HUDEP-2 (cell line): Measurements from ENCODE around the gene PTTG1IP.
"Not testable (repeated sequence)": the region's sequence is repeated elsewhere in the genome, so short reads cannot be mapped to it uniquely, and the experiment has no call there.

ENCODE experiments used
- DNase-seq, 76 experiments: peaks; one replicate each; lab custom pipeline; 2025; ENCODE audit not compliant: unreplicated experiment in 76 of 76; lab: John Stamatoyannopoulos, UW

Gene PTTG1IP, protein sequence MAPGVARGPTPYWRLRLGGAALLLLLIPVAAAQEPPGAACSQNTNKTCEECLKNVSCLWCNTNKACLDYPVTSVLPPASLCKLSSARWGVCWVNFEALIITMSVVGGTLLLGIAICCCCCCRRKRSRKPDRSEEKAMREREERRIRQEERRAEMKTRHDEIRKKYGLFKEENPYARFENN

DNA sequence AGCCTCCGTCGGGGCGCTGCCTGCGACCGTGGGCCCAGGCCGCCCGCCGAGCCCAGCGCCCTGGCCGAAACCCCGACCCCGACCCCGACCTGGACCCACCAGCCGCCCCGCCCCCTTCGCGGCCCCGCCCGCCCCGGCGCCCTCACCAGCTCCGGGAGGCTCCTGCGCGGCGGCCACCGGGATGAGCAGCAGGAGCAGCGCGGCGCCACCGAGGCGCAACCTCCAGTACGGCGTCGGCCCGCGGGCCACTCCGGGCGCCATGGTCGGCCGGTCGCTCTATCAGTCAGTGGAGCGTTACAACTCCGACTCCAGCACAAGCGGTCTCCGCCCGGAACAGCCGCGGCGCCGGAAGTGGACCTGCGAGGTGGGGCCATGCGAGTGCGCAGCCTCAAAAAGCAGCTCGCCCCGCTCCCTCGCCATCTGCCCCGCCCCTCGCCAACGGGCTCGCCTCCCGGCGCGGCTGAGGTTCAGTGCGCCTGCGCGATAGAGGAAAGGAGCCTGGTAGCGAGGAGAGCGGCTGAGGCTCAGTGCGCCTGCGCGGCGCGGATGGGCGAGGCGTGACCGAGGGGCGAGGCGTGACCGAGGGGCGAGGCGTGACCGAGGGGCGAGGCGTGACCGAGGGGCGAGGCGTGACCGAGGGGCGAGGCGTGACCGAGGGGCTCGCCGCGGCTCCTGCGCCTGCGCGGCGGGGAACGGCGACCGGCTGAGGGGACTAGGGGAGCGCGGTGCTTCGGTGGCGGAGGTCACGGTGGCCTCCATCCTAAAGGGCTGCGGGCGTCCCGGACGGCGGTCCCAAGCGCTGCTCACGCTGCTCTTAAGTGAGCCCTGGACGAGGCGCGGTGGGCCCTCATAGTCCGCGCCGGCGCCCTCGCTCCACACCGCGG is at the start of gene PTTG1IP:
Gene PTTG1IP, minus strand, starts transcription at position 335 of the 884 bp plus-strand sequence. Its CDS starts 74 bp downstream, at position 261.
- peak in 75 of 76 experiments; percentile 71 to 100 (median 99) for DNase-seq

DNA sequence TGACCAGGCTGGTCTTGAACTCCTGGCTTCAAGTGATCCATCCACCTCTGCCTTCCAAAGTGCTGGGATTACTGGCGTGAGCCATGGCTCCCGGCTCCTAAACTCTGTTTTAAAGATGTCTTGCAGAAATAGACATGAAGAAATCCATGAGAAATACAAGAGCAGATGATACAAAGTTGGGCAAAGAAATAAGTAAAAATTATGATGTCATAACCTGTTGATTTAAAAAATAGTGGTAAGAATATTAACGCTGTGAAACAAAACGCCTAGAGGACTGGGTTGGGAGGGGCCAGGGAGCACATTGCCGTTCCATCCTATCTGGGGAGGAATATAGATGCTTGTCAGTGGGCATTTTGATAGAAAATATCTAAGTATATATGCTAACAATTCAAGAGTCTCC is 48.4 kb upstream of the PTTG1IP start:
- no peak for DNase-seq

DNA sequence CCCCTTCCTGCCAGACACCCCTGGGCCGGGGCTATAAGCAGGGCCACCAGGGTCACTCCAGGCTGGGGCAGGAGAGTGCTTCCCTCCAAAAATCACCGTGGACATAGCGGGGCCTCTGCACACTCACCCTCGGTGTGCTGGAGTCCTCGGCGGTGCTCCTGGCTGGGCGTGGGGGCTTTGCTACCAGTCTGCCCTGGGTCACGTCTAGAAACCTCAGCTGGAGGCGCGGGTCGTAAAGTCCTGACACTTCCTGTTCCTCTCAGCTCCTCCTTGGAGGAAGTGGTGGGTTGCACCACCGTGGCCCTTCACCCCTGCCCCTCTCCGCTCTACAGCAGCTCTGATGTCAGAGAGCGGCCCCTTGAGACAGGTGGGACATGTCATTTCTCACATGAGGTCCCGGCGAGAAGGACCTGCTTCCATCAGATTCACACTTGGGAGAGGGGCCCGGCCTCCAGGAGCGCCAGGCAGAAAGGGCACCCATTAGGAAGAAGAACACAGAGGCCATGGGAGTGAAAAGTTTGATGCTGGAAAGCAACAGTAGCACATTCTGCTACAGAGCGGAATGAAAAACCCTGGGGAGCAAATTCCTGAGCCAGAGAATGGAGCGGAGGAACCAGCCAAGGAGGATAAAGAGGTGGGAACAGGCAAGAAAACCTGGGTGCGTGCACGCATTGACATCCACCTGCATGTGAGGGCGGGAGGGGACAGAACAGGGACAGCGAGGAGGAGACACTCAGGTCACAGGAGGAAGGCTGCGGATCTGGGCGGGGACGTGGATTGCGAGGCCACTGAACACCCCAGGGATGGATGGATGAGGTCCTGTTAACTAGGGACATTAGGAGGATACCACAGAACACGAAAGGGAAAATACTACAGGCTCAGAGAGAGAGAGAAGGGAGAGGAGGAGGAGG is 47.5 kb upstream of the PTTG1IP start, which contains the start of gene ITGB2:
Gene ITGB2, minus strand, starts transcription at position 206 of the 911 bp plus-strand sequence. CDS start 10,117 bp downstream, outside the sequence.
- no peak for DNase-seq

DNA sequence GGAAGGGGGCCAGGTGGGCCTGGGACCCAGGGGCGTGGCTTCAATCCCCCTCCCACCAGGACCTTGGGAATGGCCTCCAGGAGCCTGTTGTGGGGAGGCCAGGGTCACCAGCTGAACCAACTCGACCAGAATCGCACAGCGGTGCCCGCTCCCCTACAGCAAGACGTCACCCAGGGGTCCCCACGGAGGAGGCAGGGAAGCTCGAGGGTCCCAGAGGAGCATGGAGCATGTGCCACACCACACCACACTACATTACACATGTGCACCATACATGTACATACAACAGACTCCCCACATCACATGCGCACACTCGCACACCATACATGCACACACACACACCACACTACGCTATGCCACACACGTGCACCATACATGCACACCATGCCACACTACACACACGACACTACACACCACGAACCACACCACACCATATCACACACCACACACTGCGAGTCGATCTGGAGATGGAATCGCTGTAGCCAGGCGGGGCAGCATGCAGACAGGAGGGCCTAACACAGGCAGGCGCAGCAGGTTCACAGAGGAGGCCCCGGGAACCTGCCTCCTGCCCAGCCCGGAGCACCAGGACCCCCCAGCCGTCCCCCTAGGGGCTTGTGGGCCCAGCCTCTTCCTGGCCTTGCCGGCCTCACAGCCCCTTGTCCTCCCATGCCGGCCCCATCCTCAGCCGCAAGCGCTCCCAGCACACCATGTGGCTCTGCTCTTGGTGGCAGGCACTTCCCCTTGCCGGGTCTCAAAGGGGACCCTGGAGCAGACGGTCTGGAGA is 46.6 kb upstream of the PTTG1IP start:
- no peak for DNase-seq

DNA sequence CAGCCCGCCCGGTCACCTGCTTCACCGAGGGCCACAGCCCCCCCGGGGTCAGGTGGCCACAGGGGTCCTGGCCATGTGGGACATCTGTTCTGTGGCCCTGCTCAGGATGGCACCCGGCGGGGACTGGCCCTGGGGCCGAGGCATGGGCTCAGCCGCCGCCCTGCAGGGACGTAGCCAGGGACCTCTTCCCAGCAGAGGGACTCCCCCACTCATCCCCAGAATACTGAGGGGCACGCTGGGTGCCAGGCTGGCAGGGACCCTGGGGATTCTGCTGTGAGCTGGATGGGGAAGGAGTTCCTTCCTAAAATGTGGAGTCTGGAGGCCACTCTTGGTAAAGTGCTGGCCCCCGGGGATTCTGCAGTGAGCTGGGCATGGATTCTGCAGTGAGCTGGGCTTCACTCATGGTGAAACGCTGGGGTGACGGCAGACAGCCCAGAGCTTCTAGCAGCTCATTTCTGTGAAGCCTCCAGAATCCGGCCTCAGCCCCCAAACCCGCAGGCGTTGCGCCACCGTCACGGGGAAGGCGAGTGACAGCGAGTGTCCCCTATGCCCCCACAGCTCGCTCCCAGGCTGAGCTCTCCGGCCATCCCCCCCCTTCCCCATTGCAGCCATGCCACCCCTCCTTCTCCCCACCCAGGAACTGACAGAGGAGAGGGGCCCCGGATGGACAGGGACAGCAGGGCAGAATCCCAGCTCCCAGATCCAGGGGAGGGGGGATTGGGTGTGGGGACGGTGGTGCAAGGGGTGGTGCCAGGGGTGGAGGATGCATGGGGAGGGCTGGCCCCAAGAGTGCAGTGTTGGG is 45.8 kb upstream of the PTTG1IP start:
- DNase-seq, result no peak

DNA sequence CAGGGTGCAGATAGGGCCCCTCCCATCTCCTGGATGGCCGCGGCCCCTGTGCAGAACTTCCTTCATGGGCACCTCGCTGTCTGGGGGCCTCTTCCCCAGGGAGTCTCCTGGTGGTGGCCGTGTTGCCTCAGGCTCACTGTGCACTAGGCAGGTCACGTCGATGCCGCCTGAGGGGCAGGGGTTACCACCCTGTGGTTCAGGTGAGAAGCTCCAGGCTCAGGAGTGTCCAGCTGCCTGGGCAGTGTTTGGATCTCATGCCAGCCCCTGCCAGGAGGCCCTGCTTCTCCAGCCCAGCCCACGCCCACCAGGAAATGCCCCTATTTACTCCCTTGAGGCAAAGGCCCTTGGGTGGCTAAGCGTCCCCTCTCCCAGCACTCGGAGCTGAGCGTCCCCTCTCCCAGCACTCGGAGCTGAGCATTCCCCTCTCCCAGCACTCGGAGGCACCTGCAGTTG is 45.1 kb upstream of the PTTG1IP start:
- DNase-seq, result no peak

DNA sequence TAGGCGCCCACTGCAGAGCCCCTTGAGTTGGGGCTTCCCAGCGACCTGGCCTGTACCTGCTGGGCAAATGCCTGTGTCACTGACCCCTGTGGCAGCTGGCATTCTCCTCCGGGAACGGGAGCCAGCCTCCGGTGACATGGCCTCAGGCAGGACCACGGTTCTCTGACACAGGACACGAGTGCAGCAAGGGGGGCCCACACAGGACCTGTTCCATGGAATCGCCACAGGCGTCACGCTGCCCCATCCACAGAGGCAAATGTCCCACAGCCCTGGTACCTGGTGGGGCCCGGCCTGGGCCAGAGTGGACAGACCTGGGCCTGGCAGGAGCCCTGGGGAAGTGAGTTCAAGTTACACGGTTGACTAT is 44.6 kb upstream of the PTTG1IP start:
- DNase-seq, result no peak

DNA sequence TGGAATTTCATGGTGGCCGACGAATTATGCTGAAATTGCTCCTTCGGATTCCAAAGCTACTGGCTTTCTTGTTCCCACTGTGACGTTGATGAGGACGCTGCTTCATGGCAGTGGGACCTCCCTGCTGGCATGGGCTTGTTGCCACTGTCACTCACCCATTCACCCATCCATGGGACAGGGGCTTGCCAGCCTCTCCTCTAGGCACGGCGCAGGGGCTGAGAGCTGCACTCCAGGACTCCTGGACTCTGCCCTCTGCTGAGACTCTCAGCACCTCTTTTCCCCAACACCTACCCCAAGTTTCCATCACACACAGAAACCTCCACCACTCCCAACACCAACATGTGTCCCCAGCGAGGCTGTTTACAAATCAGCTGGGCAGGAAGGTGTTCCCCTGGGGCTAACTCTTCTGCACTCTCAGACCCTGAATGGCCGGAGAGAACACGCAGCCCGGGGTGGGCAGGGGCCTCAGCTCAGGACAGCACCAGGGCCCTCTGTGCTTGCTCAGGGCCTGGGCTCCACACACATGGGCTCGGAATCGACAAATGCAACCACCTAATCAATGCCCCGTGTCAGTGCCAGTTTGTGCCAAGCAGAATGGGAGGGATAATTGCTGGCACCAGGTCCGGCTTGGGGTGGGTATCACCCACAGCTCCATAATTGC is 44.1 kb upstream of the PTTG1IP start:
- no peak for DNase-seq

DNA sequence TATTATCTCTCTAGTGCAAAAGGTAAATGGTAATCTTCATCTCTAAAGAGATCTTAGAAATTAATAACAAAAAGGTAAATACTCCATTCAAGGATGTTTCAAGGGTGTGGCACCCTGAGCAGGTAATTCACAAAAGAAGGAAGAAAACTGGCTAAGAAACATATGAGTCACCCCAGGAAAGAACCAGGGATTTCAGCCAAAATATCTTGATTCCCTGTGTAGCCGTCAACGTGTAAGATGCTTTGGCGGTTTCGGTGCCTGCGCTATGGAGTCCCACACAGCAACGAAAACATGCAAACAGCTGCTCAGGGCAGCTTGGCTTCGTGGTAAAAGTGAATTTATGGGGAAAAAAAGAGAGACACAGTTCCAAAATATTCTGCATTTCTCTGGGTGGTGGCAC is 43.5 kb upstream of the PTTG1IP start:
- no peak for DNase-seq

DNA sequence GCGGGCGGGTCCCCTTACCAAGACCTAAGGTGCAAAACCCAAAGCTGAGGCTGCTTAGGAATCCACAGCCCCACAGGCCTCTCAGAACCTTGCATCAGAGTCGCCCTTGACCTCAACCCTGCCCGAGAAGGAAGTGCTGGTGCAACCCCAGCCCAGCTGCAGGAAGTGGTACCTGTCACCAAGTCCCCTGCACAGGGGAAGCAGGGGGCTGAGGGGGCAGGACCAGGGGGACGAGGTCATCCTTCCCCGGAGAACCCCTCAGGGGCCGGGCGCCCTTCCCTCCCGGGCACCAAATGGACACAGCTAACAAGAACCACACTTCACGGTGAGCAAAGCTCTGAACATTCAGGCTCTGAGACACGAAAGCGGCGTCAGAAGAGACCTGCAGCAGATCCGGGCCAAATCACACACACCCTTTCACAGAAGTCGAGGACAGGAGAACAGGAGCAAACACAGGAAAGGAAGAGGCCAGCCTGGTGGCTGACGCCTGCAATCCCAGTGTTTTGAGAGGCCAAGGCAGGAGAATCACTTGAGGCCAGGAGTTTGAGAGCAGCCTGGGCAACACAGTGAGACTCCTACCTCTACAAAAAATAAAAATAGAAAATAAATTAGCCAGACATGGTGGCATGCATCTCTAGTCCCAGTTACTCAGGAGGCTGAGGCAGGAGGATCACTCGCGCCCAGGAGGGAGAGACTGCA is 40.8 kb upstream of the PTTG1IP start:
- no peak for DNase-seq

DNA sequence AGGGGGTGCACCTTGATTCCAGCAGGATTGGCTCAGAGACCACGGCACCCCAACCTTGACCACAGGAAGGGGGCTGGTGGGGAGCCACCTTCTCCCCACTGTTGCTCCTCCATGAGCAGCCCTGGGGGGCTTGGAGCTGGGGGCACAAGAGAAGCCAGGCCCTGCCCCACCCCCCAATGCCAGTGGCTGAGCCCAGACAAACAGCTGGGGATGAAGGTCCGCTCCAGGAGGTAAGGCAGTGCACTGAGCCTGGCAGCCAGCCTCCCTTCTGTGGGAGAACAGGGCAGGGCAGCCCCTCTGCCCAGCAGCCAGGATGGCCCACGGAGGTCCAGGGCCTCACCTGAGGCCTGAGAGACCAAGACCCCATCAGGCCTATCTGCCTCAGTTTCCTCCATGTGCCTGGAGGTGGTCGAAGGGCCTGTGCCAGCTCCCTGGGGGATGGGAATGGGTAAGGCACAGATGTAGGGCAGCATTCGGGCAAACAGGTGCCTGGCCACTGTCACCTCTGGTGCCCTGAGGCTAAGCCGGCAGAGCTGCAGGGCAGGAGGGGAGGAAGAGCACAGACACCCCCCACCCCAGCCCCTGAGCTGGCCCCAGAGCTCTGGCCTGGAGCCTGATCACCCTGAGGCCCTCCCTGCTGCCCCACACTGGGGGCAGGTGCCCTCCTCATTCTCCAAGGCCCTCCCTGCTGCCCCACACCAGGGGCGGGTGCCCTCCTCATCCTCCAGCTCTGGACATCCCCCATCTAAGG is 40.1 kb upstream of the PTTG1IP start:
- no peak for DNase-seq

DNA sequence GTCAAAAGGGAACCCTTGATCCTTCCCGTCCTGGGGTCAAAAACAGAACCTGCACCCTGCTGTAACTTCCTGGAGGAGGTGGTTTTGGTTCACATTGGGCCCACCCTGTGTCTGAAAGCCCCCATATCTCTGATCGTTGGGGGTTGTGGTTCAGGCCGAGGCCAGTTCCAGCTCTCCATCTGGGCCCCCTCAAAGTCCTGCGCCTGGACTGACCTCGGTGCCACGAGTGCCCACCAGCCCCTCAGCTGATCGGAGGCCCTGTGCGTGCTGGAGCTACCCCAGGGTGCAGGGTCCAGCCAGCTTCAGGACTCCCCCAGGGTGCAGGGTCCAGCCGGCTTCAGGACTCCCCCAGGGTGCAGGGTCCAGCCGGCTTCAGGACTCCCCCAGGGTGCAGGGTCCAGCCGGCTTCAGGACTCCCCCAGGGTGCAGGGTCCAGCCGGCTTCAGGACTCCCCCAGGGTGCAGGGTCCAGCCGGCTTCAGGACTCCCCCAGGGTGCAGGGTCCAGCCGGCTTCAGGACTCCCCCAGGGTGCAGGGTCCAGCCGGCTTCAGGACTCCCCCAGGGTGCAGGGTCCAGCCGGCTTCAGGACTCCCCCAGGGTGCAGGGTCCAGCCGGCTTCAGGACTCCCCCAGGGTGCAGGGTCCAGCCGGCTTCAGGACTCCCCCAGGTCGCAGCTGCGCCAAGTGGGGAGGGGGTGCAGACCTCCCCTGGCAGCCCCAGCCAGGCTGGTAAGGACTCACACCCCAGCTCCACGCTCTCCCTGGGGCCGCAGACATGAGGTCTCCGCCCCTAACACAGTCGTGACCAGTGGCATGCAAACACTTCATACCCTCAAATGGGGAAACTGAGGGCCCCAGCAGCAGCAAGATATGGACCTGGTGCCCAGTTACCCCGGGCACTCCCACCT is 39.3 kb upstream of the PTTG1IP start:
- not testable (repeated sequence) for DNase-seq

DNA sequence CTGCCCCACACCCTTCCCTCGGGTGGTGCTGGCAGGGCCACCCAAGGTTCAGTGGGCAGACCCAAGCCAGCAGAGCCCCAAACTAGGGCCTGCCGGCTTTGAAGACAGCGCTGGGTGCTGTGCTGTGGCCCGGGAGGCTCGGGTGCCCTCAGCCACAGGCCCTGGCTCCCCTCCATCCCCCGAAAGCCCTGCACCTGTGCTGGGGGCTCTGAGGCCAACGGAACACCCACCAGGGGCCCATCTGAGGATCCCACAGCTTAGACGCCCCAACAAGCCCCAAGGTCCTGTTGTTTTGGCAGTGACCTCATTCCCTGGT is 38.6 kb upstream of the PTTG1IP start:
- DNase-seq, result peak in 9 of 76 experiments; percentile 40 to 92 (median 86)

DNA sequence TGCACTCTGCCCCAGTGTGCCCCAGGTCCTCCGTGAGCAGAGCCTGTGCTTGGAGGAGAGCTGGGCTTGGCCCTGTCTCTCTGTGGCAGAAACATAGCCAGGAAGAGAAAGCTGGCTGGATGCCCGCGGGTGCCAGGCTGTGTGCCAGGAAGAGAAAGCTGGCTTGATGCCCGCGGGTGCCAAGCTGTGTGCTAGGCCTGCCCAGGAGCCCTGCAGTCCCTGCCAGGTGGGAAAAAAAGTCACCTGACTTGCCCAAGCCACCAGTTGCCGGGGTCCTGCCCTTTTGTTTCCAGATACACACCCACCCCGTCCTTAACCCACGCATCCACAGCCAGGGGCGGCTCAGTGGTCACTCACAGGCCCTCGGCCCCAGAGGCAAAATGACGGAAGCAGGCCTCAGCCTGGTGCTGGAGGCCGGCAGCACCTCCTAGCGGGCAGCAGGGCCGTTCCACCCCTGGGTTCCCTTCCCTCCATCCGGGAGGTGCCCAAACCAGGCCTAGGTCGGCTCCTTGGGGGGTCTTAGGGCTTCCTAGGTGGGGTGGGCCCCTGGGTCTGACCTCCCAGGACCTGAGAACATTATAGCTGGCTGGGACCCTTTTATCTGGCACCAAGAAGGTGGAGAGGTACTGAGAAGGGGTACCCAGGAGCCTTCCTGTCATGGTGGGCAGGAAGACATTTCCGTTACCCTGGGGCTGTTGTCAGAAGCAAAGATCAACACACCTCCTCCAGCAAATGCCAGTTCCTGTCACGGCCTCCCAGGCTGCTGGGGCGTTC is 38.1 kb upstream of the PTTG1IP start:
- DNase-seq, result peak in 74 of 76 experiments; percentile 31 to 99 (median 87)

DNA sequence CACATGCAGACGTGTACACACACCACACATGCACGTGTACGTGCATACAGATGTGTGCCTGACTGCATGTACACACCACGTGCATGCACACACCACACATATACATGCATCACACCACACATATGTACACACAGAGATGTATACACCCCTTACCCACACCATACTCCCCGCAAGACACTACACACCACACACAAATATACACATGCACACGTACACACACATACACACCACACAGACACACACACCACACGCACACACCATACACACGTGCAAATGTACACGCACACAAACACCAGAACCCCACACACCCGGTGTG is 37.5 kb upstream of the PTTG1IP start:
- DNase-seq, result no peak
